SU-DHL-6 (cell line): Measurements from ENCODE around the gene ZNF862.

Experiments
- H2AFZ ChIP-seq: fragments of 200-600 bp; sonication (generic); 2 replicates; pipeline ENCODE4 v1.6.1; 2014; ENCODE audit warnings: low read depth, mild to moderate bottlenecking, moderate library complexity, mixed read lengths, antibody characterized with exemption, low read length; ENCODE audit not compliant: severe bottlenecking
- H3F3A ChIP-seq: fragments of 200-600 bp; shearing (Covaris generic); 2 replicates; pipeline ENCODE4 v1.6.0; 2016; ENCODE audit warnings: antibody characterized with exemption, mild to moderate bottlenecking; ENCODE audit not compliant: insufficient read depth
- H3K27ac ChIP-seq: fragments of 200-600 bp; sonication (generic); 2 replicates; pipeline ENCODE4 v1.5.1; 2016; ENCODE audit warnings: low read depth, mild to moderate bottlenecking, low read length, moderate library complexity, mixed read lengths
- H3K27me3 ChIP-seq: fragments of 200-600 bp; sonication (generic), shearing (Covaris generic); 2 replicates; pipeline ENCODE4 v1.6.0; 2014; ENCODE audit warnings: mild to moderate bottlenecking, low read length
- H3K36me3 ChIP-seq: fragments of 200-600 bp; sonication (generic); 2 replicates; pipeline ENCODE4 v1.6.1; 2014; ENCODE audit warnings: mild to moderate bottlenecking, low read length, mixed read lengths
- H3K4me2 ChIP-seq: fragments of 300-600, 200-600 bp; shearing (Covaris generic), sonication (generic); 2 replicates; pipeline ENCODE4 v1.6.0; 2014; ENCODE audit warnings: low read length, low read depth, mild to moderate bottlenecking; ENCODE audit not compliant: poor library complexity, severe bottlenecking
- H3K4me3 ChIP-seq: fragments of 200-600 bp; sonication (generic); 2 replicates; pipeline ENCODE4 v1.5.1; 2014; ENCODE audit warnings: antibody characterized with exemption, low read length, mild to moderate bottlenecking, mixed read lengths; ENCODE audit not compliant: insufficient read depth, poor library complexity, severe bottlenecking
- H3K79me2 ChIP-seq: fragments of 200-600 bp; sonication (generic); 2 replicates; pipeline ENCODE4 v1.6.1; 2014; ENCODE audit warnings: mild to moderate bottlenecking, low read length, moderate library complexity; ENCODE audit not compliant: insufficient read depth
- H3K9ac ChIP-seq: fragments of 200-600 bp; sonication (generic); 2 replicates; pipeline ENCODE4 v1.7.0; 2014; ENCODE audit warnings: mild to moderate bottlenecking, low read length
- H3K9me2 ChIP-seq: fragments of 200-600 bp; sonication (generic); replicated peaks from 2 replicates; pipeline ENCODE4 v1.6.1; 2014; ENCODE audit warnings: low read length; ENCODE audit not compliant: insufficient read depth
- H3K9me3 ChIP-seq: fragments of 200-600 bp; sonication (generic); 2 replicates; pipeline ENCODE4 v1.6.1; 2014; ENCODE audit warnings: low read length, mixed read lengths; ENCODE audit not compliant: insufficient read depth
- H4K20me1 ChIP-seq: fragments of 200-600 bp; sonication (generic); 2 replicates; pipeline ENCODE4 v1.6.1; 2014; ENCODE audit warnings: low read depth, mild to moderate bottlenecking, antibody characterized with exemption, low read length, moderate library complexity, mixed read lengths
- CTCF ChIP-seq: fragments of 200-600 bp; sonication (generic); IDR thresholded peaks from one replicate; pipeline ENCODE4 v1.5.1; 2017; ENCODE audit warnings: antibody characterized with exemption, mild to moderate bottlenecking, low read length, moderate library complexity; ENCODE audit not compliant: insufficient read depth, poor library complexity, severe bottlenecking
- EZH2phosphoT487 ChIP-seq: fragments of 200-600 bp; sonication (generic), shearing (Covaris generic); conservative IDR thresholded peaks from 2 replicates; pipeline ENCODE4 v1.6.1; 2018; ENCODE audit warnings: mild to moderate bottlenecking, antibody characterized with exemption, low read length, moderate library complexity, mixed read lengths

ZNF862 gene

GRCh38 chr7:149849174-149849573 is 11.0 kb downstream of the ZNF862 start:
- H3K4me2 ChIP-seq = no peak overlapping the region
- H3K4me3 ChIP-seq = no peak overlapping the region
- no peaks in the 10 kb centered on the region for H3K36me3 ChIP-seq
- H3F3A ChIP-seq = no peaks in the 10 kb centered on the region
- H3K27ac ChIP-seq = no peak overlapping the region
- no peaks in the 10 kb centered on the region for H3K79me2 ChIP-seq
- no peak overlapping the region for H2AFZ ChIP-seq
- no peaks in the 10 kb centered on the region for H3K27me3 ChIP-seq
- no peak overlapping the region for H3K9ac ChIP-seq
- TF ChIP-seq EZH2phosphoT487 (no peak), CTCF (no peak)
- no peaks in the 10 kb centered on the region for H4K20me1 ChIP-seq
- H3K9me2 ChIP-seq = no peaks in the 10 kb centered on the region
- H3K9me3 ChIP-seq = no peaks in the 10 kb centered on the region

GRCh38 chr7:149850007-149850594 is 11.9 kb downstream of the ZNF862 start:
- Histone ChIP-seq H3K79me2 (no peaks in the 10 kb centered on the region), H3K36me3 (no peaks in the 10 kb centered on the region), H3K9ac (no peak overlapping the region), H3F3A (no peaks in the 10 kb centered on the region), H4K20me1 (no peaks in the 10 kb centered on the region), H2AFZ (no peak overlapping the region), H3K9me3 (no peaks in the 10 kb centered on the region), H3K27me3 (no peaks in the 10 kb centered on the region), H3K9me2 (no peaks in the 10 kb centered on the region), H3K4me2 (no peak overlapping the region), H3K27ac (no peak overlapping the region), H3K4me3 (no peak overlapping the region)
- TF ChIP-seq EZH2phosphoT487 = no peak
- TF ChIP-seq CTCF = no peak

- Histone ChIP-seq H2AFZ (no peak overlapping the region), H4K20me1 (no peaks in the 10 kb centered on the region), H3K79me2 (no peaks in the 10 kb centered on the region), H3K4me2 (no peak overlapping the region), H3K36me3 (no peaks in the 10 kb centered on the region), H3K27ac (no peak overlapping the region), H3K9me2 (no peaks in the 10 kb centered on the region), H3K4me3 (no peak overlapping the region), H3F3A (no peaks in the 10 kb centered on the region), H3K9ac (no peak overlapping the region), H3K9me3 (no peaks in the 10 kb centered on the region), H3K27me3 (no peaks in the 10 kb centered on the region)
- TF ChIP-seq CTCF (no peak), EZH2phosphoT487 (no peak)
Observed at GRCh38 chr7:149850716-149851115, 12.5 kb downstream of the ZNF862 start.
